ENCODE data around the gene ADSS1. TPM values are rescaled to one million over a fixed set of nuclear protein-coding genes. Genes with fewer than 3 reads are reported as not detected.

Gene ADSS1
- total and polyA plus RNA-seq, 4 donors: 1.8 to 18.8 (median 12.2) TPM

DNA sequence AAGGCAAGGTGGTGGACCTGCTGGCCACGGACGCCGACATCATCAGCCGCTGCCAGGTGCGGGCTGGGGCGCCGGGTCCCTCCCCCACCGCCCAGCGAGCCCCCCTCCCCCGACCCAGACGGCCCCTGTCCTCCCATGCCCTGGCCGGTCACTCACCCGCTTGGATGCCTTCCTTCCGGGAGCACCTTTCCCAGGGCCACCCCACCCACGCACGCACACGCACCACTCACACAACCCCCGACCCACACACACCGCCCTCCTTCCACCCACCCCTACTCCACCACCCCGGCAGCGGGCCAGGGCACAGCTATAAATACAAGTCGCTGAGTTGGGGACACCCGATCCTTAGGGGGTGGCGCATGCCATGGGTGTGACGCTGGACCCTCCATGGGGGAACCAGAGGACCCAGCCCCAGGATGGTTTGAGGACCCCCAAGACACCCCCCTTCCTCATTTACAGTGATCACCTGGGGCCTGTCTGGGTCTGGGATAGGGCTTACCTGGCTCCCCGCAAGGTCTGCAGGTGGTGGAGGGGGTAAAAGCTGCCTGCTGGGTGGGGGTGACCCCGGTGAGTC lies 465 bp downstream of the ADSS1 start:
- Histone ChIP-seq H3K27me3 (ENCODE audit: control insufficient read depth in 4 of 4, insufficient read depth in 4 of 4, low read length in 3 of 4) (no peaks in the 10 kb centered on the region), H3K9ac (ENCODE audit: low read depth in 1 of 2, low read length in 2 of 2) (peak overlapping the region; percentile 52 to 76), H3K4me3 (ENCODE audit: low read depth in 1 of 3, low read length in 3 of 3) (peak overlapping the region; percentile 50 to 76 (median 55)), H3K4me1 (ENCODE audit: control insufficient read depth in 4 of 4, insufficient read depth in 4 of 4, low read length in 3 of 4) (peaks cover 18 to 52% (median 34%) of the 10 kb centered on the region in 4 donors), H3K36me3 (ENCODE audit: control insufficient read depth in 4 of 4, insufficient read depth in 3 of 4, low read depth in 1 of 4, low read length in 3 of 4) (peaks cover 0 to 4% (median 2%) of the 10 kb centered on the region in 4 donors), H3K9me3 (ENCODE audit: control insufficient read depth in 4 of 4, low read length in 3 of 4) (no peaks in the 10 kb centered on the region), H3K27ac (ENCODE audit: low read depth in 1 of 2, low read length in 2 of 2) (peak overlapping the region; percentile 93 to 97)
- DNase-seq (ENCODE audit: low spot score): no peak
- WGBS: 5% methylated on average over 27 of the region's 27 CpGs
- TF ChIP-seq TAF1 (conservative IDR thresholded peaks at IDR 0.05) (no peak), HNF4A (conservative IDR thresholded peaks at IDR 0.05) (no peak), FOXA1 (IDR thresholded peaks at IDR 0.05) (no peak), EGR1 (IDR thresholded peaks at IDR 0.05; ENCODE audit: low read depth in 2 of 2) (peak; percentile 64 to 79), RXRA (IDR thresholded peaks at IDR 0.05) (peak in 1 of 2 donors; percentile 26)

- TF ChIP-seq EGR1 (IDR thresholded peaks at IDR 0.05; ENCODE audit: low read depth in 2 of 2): no peak
- no peak for TF ChIP-seq HNF4G (IDR thresholded peaks at IDR 0.05)
- TF ChIP-seq RXRA (IDR thresholded peaks at IDR 0.05): peak in 1 of 2 donors; percentile 10
- TF ChIP-seq RAD21 (IDR thresholded peaks at IDR 0.05): peak; percentile 32 to 52
- TF ChIP-seq CTCF (IDR thresholded peaks at IDR 0.05; ENCODE audit: low read depth, low read length, missing input control): peak; percentile 30
- no peak for TF ChIP-seq SP1 (IDR thresholded peaks at IDR 0.05)
- TF ChIP-seq ATF3 (IDR thresholded peaks at IDR 0.05): no peak
- TF ChIP-seq, protein P1, sequence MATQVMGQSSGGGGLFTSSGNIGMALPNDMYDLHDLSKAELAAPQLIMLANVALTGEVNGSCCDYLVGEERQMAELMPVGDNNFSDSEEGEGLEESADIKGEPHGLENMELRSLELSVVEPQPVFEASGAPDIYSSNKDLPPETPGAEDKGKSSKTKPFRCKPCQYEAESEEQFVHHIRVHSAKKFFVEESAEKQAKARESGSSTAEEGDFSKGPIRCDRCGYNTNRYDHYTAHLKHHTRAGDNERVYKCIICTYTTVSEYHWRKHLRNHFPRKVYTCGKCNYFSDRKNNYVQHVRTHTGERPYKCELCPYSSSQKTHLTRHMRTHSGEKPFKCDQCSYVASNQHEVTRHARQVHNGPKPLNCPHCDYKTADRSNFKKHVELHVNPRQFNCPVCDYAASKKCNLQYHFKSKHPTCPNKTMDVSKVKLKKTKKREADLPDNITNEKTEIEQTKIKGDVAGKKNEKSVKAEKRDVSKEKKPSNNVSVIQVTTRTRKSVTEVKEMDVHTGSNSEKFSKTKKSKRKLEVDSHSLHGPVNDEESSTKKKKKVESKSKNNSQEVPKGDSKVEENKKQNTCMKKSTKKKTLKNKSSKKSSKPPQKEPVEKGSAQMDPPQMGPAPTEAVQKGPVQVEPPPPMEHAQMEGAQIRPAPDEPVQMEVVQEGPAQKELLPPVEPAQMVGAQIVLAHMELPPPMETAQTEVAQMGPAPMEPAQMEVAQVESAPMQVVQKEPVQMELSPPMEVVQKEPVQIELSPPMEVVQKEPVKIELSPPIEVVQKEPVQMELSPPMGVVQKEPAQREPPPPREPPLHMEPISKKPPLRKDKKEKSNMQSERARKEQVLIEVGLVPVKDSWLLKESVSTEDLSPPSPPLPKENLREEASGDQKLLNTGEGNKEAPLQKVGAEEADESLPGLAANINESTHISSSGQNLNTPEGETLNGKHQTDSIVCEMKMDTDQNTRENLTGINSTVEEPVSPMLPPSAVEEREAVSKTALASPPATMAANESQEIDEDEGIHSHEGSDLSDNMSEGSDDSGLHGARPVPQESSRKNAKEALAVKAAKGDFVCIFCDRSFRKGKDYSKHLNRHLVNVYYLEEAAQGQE (IDR thresholded peaks at IDR 0.05): peak; percentile 12
- TF ChIP-seq TAF1 (conservative IDR thresholded peaks at IDR 0.05): no peak
- TF ChIP-seq NR2F2 (IDR thresholded peaks at IDR 0.05): no peak
- peak; percentile 4 to 25 for TF ChIP-seq HNF4A (conservative IDR thresholded peaks at IDR 0.05)
- no peak for TF ChIP-seq FOXA2 (IDR thresholded peaks at IDR 0.05)
- peaks cover 0 to 1% (median 0%) of the 10 kb centered on the region in 4 donors for H3K36me3 ChIP-seq (ENCODE audit: control insufficient read depth in 4 of 4, insufficient read depth in 3 of 4, low read depth in 1 of 4, low read length in 3 of 4)
- no peaks in the 10 kb centered on the region for H3K27me3 ChIP-seq (ENCODE audit: control insufficient read depth in 4 of 4, insufficient read depth in 4 of 4, low read length in 3 of 4)
- H3K4me1 ChIP-seq (ENCODE audit: control insufficient read depth in 4 of 4, insufficient read depth in 4 of 4, low read length in 3 of 4): peaks cover 18 to 52% (median 34%) of the 10 kb centered on the region in 4 donors
- H3K4me3 ChIP-seq (ENCODE audit: low read depth in 1 of 3, low read length in 3 of 3): peak overlapping the region; percentile 50 to 76 (median 55)
- H3K27ac ChIP-seq (ENCODE audit: low read depth in 1 of 2, low read length in 2 of 2): peak overlapping the region; percentile 93 to 97
- H3K9ac ChIP-seq (ENCODE audit: low read depth in 1 of 2, low read length in 2 of 2): peak overlapping the region in 1 of 2 donors; percentile 52
- DNase-seq (ENCODE audit: low spot score): no peak
- H3K9me3 ChIP-seq (ENCODE audit: control insufficient read depth in 4 of 4, low read length in 3 of 4): no peaks in the 10 kb centered on the region
- 39% methylated on average over 24 of the region's 24 CpGs for WGBS
Measured at GRCh38 chr14:104724981-104725771, 1.1 kb downstream of the ADSS1 start.
